GM13976 (cell line): Measurements from ENCODE around the gene SGK2.

Experiments used
- DNase-seq: peaks from one replicate; pipeline ENCODE4 v3.0.0; 2012; ENCODE audit warnings: low spot score
- in situ Hi-C: fragments of 300-500 bp; cut with MboI; formaldehyde crosslinking; loops from one replicate; pipeline ENCODE4 v1.12.0; 2022; ENCODE audit warnings: low sequenced_read_pairs, mixed read lengths, inconsistent platforms; ENCODE audit not compliant: unreplicated experiment
- TF ChIP-seq, protein P1 (sequence below): IDR thresholded peaks from 2 replicates; pipeline ENCODE4 v1.5.1; 2012; ENCODE audit warnings: borderline replicate concordance, mild to moderate bottlenecking; ENCODE audit not compliant: insufficient read depth; ENCODE audit errors: extremely low read depth, missing control alignments, control extremely low read depth

Gene SGK2

DNA sequence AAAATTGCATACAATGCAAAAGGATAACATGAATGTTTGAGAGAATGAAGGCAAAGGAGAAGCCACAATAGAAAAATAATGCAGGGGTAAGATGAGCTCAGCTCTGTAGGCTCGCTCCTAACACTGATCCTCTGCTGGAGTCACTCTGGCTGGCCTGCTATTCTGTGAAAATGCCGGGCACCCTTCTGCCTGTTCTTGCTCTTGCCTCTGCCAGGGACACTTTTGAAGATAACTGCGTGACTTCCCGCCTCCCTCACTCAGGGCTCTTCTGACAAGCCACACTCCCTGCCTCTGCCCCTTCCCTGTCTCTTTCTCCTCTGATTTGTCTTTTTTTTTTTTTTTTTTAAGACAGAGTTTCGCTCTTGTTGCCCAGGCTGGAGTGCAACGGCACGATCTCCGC, 72.8 kb downstream of the SGK2 start:
- in situ Hi-C loops, result no loop called here
- TF ChIP-seq, protein P1, sequence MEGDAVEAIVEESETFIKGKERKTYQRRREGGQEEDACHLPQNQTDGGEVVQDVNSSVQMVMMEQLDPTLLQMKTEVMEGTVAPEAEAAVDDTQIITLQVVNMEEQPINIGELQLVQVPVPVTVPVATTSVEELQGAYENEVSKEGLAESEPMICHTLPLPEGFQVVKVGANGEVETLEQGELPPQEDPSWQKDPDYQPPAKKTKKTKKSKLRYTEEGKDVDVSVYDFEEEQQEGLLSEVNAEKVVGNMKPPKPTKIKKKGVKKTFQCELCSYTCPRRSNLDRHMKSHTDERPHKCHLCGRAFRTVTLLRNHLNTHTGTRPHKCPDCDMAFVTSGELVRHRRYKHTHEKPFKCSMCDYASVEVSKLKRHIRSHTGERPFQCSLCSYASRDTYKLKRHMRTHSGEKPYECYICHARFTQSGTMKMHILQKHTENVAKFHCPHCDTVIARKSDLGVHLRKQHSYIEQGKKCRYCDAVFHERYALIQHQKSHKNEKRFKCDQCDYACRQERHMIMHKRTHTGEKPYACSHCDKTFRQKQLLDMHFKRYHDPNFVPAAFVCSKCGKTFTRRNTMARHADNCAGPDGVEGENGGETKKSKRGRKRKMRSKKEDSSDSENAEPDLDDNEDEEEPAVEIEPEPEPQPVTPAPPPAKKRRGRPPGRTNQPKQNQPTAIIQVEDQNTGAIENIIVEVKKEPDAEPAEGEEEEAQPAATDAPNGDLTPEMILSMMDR, result no peak
- no peak for DNase-seq
